ENCODE results near the gene CRLF1. TPM values are rescaled to one million over a fixed set of nuclear protein-coding genes. Genes with fewer than 3 reads are reported as not detected.

CRLF1 gene
- total RNA-seq, 4 donors from 2014 or later: 10.9 to 67.4 (median 42.7) TPM

GRCh38 chr19:18634612-18635297 is 28.2 kb upstream of the CRLF1 start:
- no peak for TF ChIP-seq EP300 (IDR thresholded peaks at IDR 0.05)
- no peak for TF ChIP-seq POLR2AphosphoS5 (IDR thresholded peaks at IDR 0.05)
- TF ChIP-seq POLR2A (IDR thresholded peaks at IDR 0.05): no peak
- no peak for TF ChIP-seq CTCF (IDR thresholded peaks at IDR 0.05)
- Histone ChIP-seq H3K9me3 (no peaks in the 10 kb centered on the region), H3K4me3 (no peak overlapping the region), H3K36me3 (no peaks in the 10 kb centered on the region), H3K4me1 (peaks cover 0 to 42% (median 7%) of the 10 kb centered on the region in 3 donors), H3K27me3 (no peaks in the 10 kb centered on the region), H3K27ac (peak overlapping the region in 2 of 4 donors; percentile 85 to 88)
- 58 to 77% methylated on average over 3 of the region's 12 CpGs for WGBS, 2 donors (ENCODE audit: low coverage in 1 of 2)
- ATAC-seq: no peak

GRCh38 chr19:18633321-18633720 is 26.7 kb upstream of the CRLF1 start:
- no CpG with 5 or more reads among the region's 8 CpGs for WGBS, 2 donors (ENCODE audit: low coverage in 1 of 2)
- ATAC-seq: no peak
- H3K36me3 ChIP-seq: no peaks in the 10 kb centered on the region
- no peaks in the 10 kb centered on the region for H3K27me3 ChIP-seq
- H3K9me3 ChIP-seq: no peaks in the 10 kb centered on the region
- TF ChIP-seq EP300 (IDR thresholded peaks at IDR 0.05) (no peak), POLR2A (IDR thresholded peaks at IDR 0.05) (no peak), POLR2AphosphoS5 (IDR thresholded peaks at IDR 0.05) (no peak), CTCF (IDR thresholded peaks at IDR 0.05) (no peak)
- H3K4me1 ChIP-seq: peaks cover 0 to 36% (median 10%) of the 10 kb centered on the region in 3 donors
- no peak overlapping the region for H3K27ac ChIP-seq
- no peak overlapping the region for H3K4me3 ChIP-seq

- Histone ChIP-seq H3K4me1 (peaks cover 0 to 13% (median 3%) of the 10 kb centered on the region in 3 donors), H3K27me3 (no peaks in the 10 kb centered on the region), H3K36me3 (no peaks in the 10 kb centered on the region), H3K27ac (peak overlapping the region in 3 of 4 donors; percentile 48 to 66 (median 51)), H3K9me3 (no peaks in the 10 kb centered on the region), H3K4me3 (no peak overlapping the region)
- peak; percentile 88 for ATAC-seq
- WGBS, 2 donors (ENCODE audit: low coverage in 1 of 2): 48 to 58% methylated on average over 8 to 9 of the region's 15 CpGs
- TF ChIP-seq POLR2A (IDR thresholded peaks at IDR 0.05) (no peak), CTCF (IDR thresholded peaks at IDR 0.05) (no peak), EP300 (IDR thresholded peaks at IDR 0.05) (peak; percentile 87), POLR2AphosphoS5 (IDR thresholded peaks at IDR 0.05) (peak; percentile 85)
These were observed 22.8 kb upstream of the CRLF1 start for GRCh38 chr19:18629166-18630088.

- TF ChIP-seq CTCF (IDR thresholded peaks at IDR 0.05) (no peak), POLR2A (IDR thresholded peaks at IDR 0.05) (no peak), EP300 (IDR thresholded peaks at IDR 0.05) (no peak), POLR2AphosphoS5 (IDR thresholded peaks at IDR 0.05) (no peak)
- Histone ChIP-seq H3K27ac (no peak overlapping the region), H3K4me3 (no peak overlapping the region), H3K9me3 (no peaks in the 10 kb centered on the region), H3K4me1 (peaks cover 0 to 13% (median 3%) of the 10 kb centered on the region in 3 donors), H3K27me3 (no peaks in the 10 kb centered on the region), H3K36me3 (no peaks in the 10 kb centered on the region)
- WGBS, 2 donors (ENCODE audit: low coverage in 1 of 2): 80 to 82% methylated on average over 2 of the region's 2 CpGs
- ATAC-seq: no peak
These were observed 20.3 kb upstream of the CRLF1 start for GRCh38 chr19:18626906-18627305.

Data from gastroesophageal sphincter (tissue), 4 donors.